Lower leg skin (tissue), 3 donors: ENCODE data around the gene WIPF3.

Experiments
- POLR2A ChIP-seq, 2 donors: fragments of 450-650 bp; IDR thresholded peaks; one replicate each; pipeline ENCODE4 v1.6.1; 2016 to 2017; ENCODE audit warnings: antibody characterized with exemption in 2 of 2, mild to moderate bottlenecking in 1 of 2, moderate library complexity in 1 of 2
- TF ChIP-seq, protein P1 (sequence below), 3 donors: fragments of 450-650 bp; IDR thresholded peaks; one replicate each; pipeline ENCODE4 v1.5.1; 2016; ENCODE audit warnings: antibody characterized with exemption in 3 of 3, mild to moderate bottlenecking in 3 of 3, moderate library complexity in 2 of 3

DNA sequence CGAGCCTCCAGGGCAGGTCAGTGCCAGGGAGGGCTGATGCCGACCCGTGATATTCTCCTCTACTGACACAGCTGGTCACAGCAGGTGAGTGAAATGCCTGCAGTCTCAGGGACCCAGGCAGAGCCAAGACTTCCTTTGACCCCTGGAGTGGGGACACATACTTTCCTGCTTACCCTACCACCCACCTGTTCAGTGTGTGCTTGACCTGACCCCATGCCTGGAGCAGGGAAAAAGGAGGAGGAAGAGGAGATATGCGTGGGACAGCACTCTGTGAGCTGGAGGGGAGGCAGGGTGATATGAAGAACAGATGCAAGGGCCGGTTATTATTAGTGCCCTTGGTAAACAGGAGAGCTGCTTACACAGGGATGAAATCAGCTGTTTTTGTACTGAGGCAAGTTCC, 40.8 kb upstream of the WIPF3 start:
- TF ChIP-seq, protein P1, sequence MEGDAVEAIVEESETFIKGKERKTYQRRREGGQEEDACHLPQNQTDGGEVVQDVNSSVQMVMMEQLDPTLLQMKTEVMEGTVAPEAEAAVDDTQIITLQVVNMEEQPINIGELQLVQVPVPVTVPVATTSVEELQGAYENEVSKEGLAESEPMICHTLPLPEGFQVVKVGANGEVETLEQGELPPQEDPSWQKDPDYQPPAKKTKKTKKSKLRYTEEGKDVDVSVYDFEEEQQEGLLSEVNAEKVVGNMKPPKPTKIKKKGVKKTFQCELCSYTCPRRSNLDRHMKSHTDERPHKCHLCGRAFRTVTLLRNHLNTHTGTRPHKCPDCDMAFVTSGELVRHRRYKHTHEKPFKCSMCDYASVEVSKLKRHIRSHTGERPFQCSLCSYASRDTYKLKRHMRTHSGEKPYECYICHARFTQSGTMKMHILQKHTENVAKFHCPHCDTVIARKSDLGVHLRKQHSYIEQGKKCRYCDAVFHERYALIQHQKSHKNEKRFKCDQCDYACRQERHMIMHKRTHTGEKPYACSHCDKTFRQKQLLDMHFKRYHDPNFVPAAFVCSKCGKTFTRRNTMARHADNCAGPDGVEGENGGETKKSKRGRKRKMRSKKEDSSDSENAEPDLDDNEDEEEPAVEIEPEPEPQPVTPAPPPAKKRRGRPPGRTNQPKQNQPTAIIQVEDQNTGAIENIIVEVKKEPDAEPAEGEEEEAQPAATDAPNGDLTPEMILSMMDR (IDR thresholded peaks at IDR 0.05): no peak
- no peak for TF ChIP-seq POLR2A (IDR thresholded peaks at IDR 0.05)
